Measurements from ENCODE around the gene TGM3.

GRCh38 chr20:2297357-2297728 lies 1.5 kb downstream of the TGM3 start:
- TF ChIP-seq CTCF (IDR thresholded peaks at IDR 0.05; ENCODE audit: insufficient read depth, low read length), result no peak
- TF ChIP-seq POLR2AphosphoS5 (IDR thresholded peaks at IDR 0.05; ENCODE audit: low read depth), result no peak
- TF ChIP-seq REST (IDR thresholded peaks at IDR 0.05; ENCODE audit: insufficient replicate concordance, low read depth), result no peak
- TF ChIP-seq GABPA (IDR thresholded peaks at IDR 0.05; ENCODE audit: low read depth), result no peak
- no peak for TF ChIP-seq SPI1 (IDR thresholded peaks at IDR 0.05; ENCODE audit: borderline replicate concordance, low read depth)
